Erythroblast (primary cell): ENCODE measurements around the gene BPIFB4.

Experiments used
- GATA1 ChIP-seq: IDR thresholded peaks from 2 replicates; pipeline ENCODE4 v1.6.1; 2011; ENCODE audit warnings: low read depth, mild to moderate bottlenecking, control low read depth, low read length, moderate library complexity
- POLR2A ChIP-seq: IDR thresholded peaks from 2 replicates; pipeline ENCODE4 v1.6.1; 2011; ENCODE audit warnings: mild to moderate bottlenecking, low read length

- TF ChIP-seq POLR2A (no peak), GATA1 (no peak)
These were observed 11.0 kb upstream of the BPIFB4 start for GRCh38 chr20:33068251-33068939.
